ENCODE data around the gene KCNG4. TPM values are rescaled to one million over a fixed set of nuclear protein-coding genes. Genes with fewer than 3 reads are reported as not detected.

KCNG4 gene
- polyA plus RNA-seq, 2 donors = not detected

- H3K9me3 ChIP-seq (ENCODE audit: control insufficient read depth in 2 of 2, insufficient read depth in 1 of 2, low read depth in 1 of 2, low read length in 1 of 2) = no peaks in the 10 kb centered on the region
- H3K27ac ChIP-seq (ENCODE audit: low read depth in 2 of 2, low read length in 1 of 2) = no peak overlapping the region
- WGBS, 2 donors = 87 to 92% methylated on average over 11 of the region's 11 CpGs
- H3K4me3 ChIP-seq (ENCODE audit: low read depth in 1 of 2, low read length in 2 of 2) = no peak overlapping the region
- H3K27me3 ChIP-seq (ENCODE audit: control insufficient read depth in 1 of 2, insufficient read depth in 2 of 2, low read length in 2 of 2) = no peaks in the 10 kb centered on the region
- peaks cover 0 to 2% of the 10 kb centered on the region in 2 donors for H3K4me1 ChIP-seq (ENCODE audit: control insufficient read depth in 2 of 2, insufficient read depth in 2 of 2, low read length in 1 of 2)
- H3K36me3 ChIP-seq (ENCODE audit: control insufficient read depth in 2 of 2, insufficient read depth in 2 of 2, low read length in 1 of 2) = no peaks in the 10 kb centered on the region
Measured at GRCh38 chr16:84229471-84229870, 10.3 kb downstream of the KCNG4 start.

DNA sequence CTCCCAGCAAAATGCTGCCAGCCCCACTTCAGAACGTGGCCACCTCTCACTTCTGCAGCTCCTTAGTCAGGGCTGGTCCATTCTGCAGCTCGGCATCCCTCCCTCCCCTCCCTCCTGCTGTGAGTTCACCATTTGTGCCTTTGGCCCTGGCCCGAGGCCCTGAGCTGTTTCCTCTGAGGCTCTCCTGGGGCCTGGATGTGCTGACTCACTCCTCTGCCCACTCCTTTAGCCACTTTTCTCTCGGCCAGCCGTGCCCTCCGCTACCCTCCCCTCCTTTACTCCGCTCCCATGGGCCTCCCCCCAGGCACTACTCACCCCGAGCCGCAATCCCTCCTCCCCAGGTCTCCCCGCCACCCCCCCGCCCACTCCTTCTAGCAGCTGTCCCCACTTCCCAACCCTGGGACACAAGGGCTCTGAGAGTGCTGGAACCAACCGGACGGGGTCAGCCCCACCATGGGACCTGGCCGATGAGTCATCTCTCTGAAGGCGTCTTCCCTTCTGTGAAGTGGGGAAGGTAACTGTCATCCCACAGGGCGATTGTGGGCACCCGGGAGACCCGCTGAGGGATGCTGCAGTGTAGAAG, 11.5 kb downstream of the KCNG4 start:
- no peaks in the 10 kb centered on the region for H3K27me3 ChIP-seq (ENCODE audit: control insufficient read depth in 1 of 2, insufficient read depth in 2 of 2, low read length in 2 of 2)
- H3K4me3 ChIP-seq (ENCODE audit: low read depth in 1 of 2, low read length in 2 of 2) = no peak overlapping the region
- no peaks in the 10 kb centered on the region for H3K36me3 ChIP-seq (ENCODE audit: control insufficient read depth in 2 of 2, insufficient read depth in 2 of 2, low read length in 1 of 2)
- WGBS, 2 donors = 43 to 44% methylated on average over 18 of the region's 18 CpGs
- H3K27ac ChIP-seq (ENCODE audit: low read depth in 2 of 2, low read length in 1 of 2) = no peak overlapping the region
- peaks cover 0 to 2% of the 10 kb centered on the region in 2 donors for H3K4me1 ChIP-seq (ENCODE audit: control insufficient read depth in 2 of 2, insufficient read depth in 2 of 2, low read length in 1 of 2)
- H3K9me3 ChIP-seq (ENCODE audit: control insufficient read depth in 2 of 2, insufficient read depth in 1 of 2, low read depth in 1 of 2, low read length in 1 of 2) = no peaks in the 10 kb centered on the region

- no peaks in the 10 kb centered on the region for H3K36me3 ChIP-seq (ENCODE audit: control insufficient read depth in 2 of 2, insufficient read depth in 2 of 2, low read length in 1 of 2)
- H3K27ac ChIP-seq (ENCODE audit: low read depth in 2 of 2, low read length in 1 of 2) = no peak overlapping the region
- peaks cover 0 to 2% of the 10 kb centered on the region in 2 donors for H3K4me1 ChIP-seq (ENCODE audit: control insufficient read depth in 2 of 2, insufficient read depth in 2 of 2, low read length in 1 of 2)
- 91 to 93% methylated on average over 6 of the region's 6 CpGs for WGBS, 2 donors
- H3K9me3 ChIP-seq (ENCODE audit: control insufficient read depth in 2 of 2, insufficient read depth in 1 of 2, low read depth in 1 of 2, low read length in 1 of 2) = no peaks in the 10 kb centered on the region
- no peak overlapping the region for H3K4me3 ChIP-seq (ENCODE audit: low read depth in 1 of 2, low read length in 2 of 2)
- H3K27me3 ChIP-seq (ENCODE audit: control insufficient read depth in 1 of 2, insufficient read depth in 2 of 2, low read length in 2 of 2) = no peaks in the 10 kb centered on the region
Measured at GRCh38 chr16:84227548-84227947, 12.3 kb downstream of the KCNG4 start.

GRCh38 chr16:84226026-84226425, 13.8 kb downstream of the KCNG4 start:
- no peaks in the 10 kb centered on the region for H3K36me3 ChIP-seq (ENCODE audit: control insufficient read depth in 2 of 2, insufficient read depth in 2 of 2, low read length in 1 of 2)
- WGBS, 2 donors = 77% methylated on average over 7 to 8 of the region's 8 CpGs
- H3K4me3 ChIP-seq (ENCODE audit: low read depth in 1 of 2, low read length in 2 of 2) = no peak overlapping the region
- peaks cover 0 to 2% of the 10 kb centered on the region in 2 donors for H3K4me1 ChIP-seq (ENCODE audit: control insufficient read depth in 2 of 2, insufficient read depth in 2 of 2, low read length in 1 of 2)
- H3K9me3 ChIP-seq (ENCODE audit: control insufficient read depth in 2 of 2, insufficient read depth in 1 of 2, low read depth in 1 of 2, low read length in 1 of 2) = no peaks in the 10 kb centered on the region
- no peak overlapping the region for H3K27ac ChIP-seq (ENCODE audit: low read depth in 2 of 2, low read length in 1 of 2)
- H3K27me3 ChIP-seq (ENCODE audit: control insufficient read depth in 1 of 2, insufficient read depth in 2 of 2, low read length in 2 of 2) = no peaks in the 10 kb centered on the region

DNA sequence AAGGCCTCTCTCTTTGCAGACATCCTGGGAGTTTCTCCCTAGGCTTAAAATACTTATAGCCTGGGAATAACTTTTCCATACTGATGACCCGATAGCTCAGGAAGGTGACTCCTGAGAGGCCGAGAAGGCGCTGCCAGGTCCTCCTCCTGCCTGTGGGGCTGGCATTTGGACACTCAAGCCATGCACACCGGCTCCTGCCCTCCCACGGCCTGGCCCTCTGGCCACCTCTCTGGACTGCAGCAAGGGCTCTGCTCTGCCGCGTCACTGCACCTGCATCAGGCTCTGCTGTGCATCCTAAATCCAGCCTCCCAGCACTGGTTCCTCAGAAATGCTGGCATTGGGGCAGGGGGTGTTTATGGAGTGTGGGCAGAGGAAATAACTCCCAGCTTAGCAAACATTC, 14.2 kb downstream of the KCNG4 start:
- Histone ChIP-seq H3K27me3 (ENCODE audit: control insufficient read depth in 1 of 2, insufficient read depth in 2 of 2, low read length in 2 of 2) (no peaks in the 10 kb centered on the region), H3K27ac (ENCODE audit: low read depth in 2 of 2, low read length in 1 of 2) (no peak overlapping the region), H3K9me3 (ENCODE audit: control insufficient read depth in 2 of 2, insufficient read depth in 1 of 2, low read depth in 1 of 2, low read length in 1 of 2) (no peaks in the 10 kb centered on the region), H3K4me1 (ENCODE audit: control insufficient read depth in 2 of 2, insufficient read depth in 2 of 2, low read length in 1 of 2) (peaks cover 0 to 2% of the 10 kb centered on the region in 2 donors), H3K36me3 (ENCODE audit: control insufficient read depth in 2 of 2, insufficient read depth in 2 of 2, low read length in 1 of 2) (no peaks in the 10 kb centered on the region), H3K4me3 (ENCODE audit: low read depth in 1 of 2, low read length in 2 of 2) (no peak overlapping the region)
- 82 to 85% methylated on average over 7 of the region's 7 CpGs for WGBS, 2 donors

- no peak overlapping the region for H3K27ac ChIP-seq (ENCODE audit: low read depth in 2 of 2, low read length in 1 of 2)
- WGBS, 2 donors = 82 to 87% methylated on average over 3 of the region's 3 CpGs
- no peaks in the 10 kb centered on the region for H3K36me3 ChIP-seq (ENCODE audit: control insufficient read depth in 2 of 2, insufficient read depth in 2 of 2, low read length in 1 of 2)
- peaks cover 0 to 2% of the 10 kb centered on the region in 2 donors for H3K4me1 ChIP-seq (ENCODE audit: control insufficient read depth in 2 of 2, insufficient read depth in 2 of 2, low read length in 1 of 2)
- H3K27me3 ChIP-seq (ENCODE audit: control insufficient read depth in 1 of 2, insufficient read depth in 2 of 2, low read length in 2 of 2) = no peaks in the 10 kb centered on the region
- no peaks in the 10 kb centered on the region for H3K9me3 ChIP-seq (ENCODE audit: control insufficient read depth in 2 of 2, insufficient read depth in 1 of 2, low read depth in 1 of 2, low read length in 1 of 2)
- no peak overlapping the region for H3K4me3 ChIP-seq (ENCODE audit: low read depth in 1 of 2, low read length in 2 of 2)
Measured at GRCh38 chr16:84225126-84225525, 14.7 kb downstream of the KCNG4 start.

DNA sequence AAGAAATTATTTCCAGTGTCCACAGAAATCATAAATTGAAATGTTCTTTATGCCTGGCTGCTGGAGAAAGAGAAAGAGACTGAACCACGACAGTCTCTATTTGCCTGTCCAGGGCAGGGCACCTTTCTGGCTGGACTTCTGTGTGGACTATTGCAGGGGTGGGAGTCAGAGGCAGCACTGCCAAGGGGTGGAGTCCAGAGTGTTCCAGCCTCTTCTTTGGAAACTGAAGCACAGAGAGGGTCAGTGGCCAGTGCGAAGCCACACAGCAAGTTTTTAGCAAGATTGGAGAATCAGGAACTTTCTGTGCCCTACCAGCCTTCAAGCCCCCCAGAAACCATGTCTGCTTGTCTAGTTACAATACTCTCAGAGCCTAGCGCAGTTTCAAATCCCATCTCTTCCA, 15.3 kb downstream of the KCNG4 start:
- no peak overlapping the region for H3K4me3 ChIP-seq (ENCODE audit: low read depth in 1 of 2, low read length in 2 of 2)
- WGBS, 2 donors = 88 to 89% methylated on average over 3 of the region's 3 CpGs
- no peaks in the 10 kb centered on the region for H3K36me3 ChIP-seq (ENCODE audit: control insufficient read depth in 2 of 2, insufficient read depth in 2 of 2, low read length in 1 of 2)
- H3K27ac ChIP-seq (ENCODE audit: low read depth in 2 of 2, low read length in 1 of 2) = no peak overlapping the region
- H3K27me3 ChIP-seq (ENCODE audit: control insufficient read depth in 1 of 2, insufficient read depth in 2 of 2, low read length in 2 of 2) = no peaks in the 10 kb centered on the region
- H3K9me3 ChIP-seq (ENCODE audit: control insufficient read depth in 2 of 2, insufficient read depth in 1 of 2, low read depth in 1 of 2, low read length in 1 of 2) = no peaks in the 10 kb centered on the region
- H3K4me1 ChIP-seq (ENCODE audit: control insufficient read depth in 2 of 2, insufficient read depth in 2 of 2, low read length in 1 of 2) = peaks cover 0 to 2% of the 10 kb centered on the region in 2 donors

DNA sequence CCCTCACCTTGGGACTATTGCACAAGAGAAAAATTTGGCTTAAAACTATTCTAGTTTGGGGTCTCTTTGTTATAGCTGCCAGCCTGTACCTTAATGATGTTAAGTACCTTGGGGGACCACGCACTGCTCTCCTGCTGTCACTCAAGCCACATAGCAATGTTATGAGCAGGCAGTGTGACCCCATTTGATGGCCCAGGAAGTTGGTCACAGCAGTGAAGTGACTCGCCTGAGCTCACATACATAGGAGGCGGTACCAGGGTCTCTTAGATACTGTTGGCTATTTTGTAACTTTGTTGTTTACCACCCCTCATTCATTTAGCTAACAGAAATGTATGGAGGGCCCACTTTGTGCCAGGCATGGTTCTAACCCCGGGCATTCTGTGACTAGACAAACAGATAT, 16.4 kb downstream of the KCNG4 start:
- Histone ChIP-seq H3K36me3 (ENCODE audit: control insufficient read depth in 2 of 2, insufficient read depth in 2 of 2, low read length in 1 of 2) (no peaks in the 10 kb centered on the region), H3K4me3 (ENCODE audit: low read depth in 1 of 2, low read length in 2 of 2) (no peak overlapping the region), H3K27ac (ENCODE audit: low read depth in 2 of 2, low read length in 1 of 2) (no peak overlapping the region), H3K9me3 (ENCODE audit: control insufficient read depth in 2 of 2, insufficient read depth in 1 of 2, low read depth in 1 of 2, low read length in 1 of 2) (no peaks in the 10 kb centered on the region), H3K27me3 (ENCODE audit: control insufficient read depth in 1 of 2, insufficient read depth in 2 of 2, low read length in 2 of 2) (no peaks in the 10 kb centered on the region), H3K4me1 (ENCODE audit: control insufficient read depth in 2 of 2, insufficient read depth in 2 of 2, low read length in 1 of 2) (peaks cover 0 to 2% of the 10 kb centered on the region in 2 donors)
- 78 to 88% methylated on average over 4 of the region's 4 CpGs for WGBS, 2 donors

DNA sequence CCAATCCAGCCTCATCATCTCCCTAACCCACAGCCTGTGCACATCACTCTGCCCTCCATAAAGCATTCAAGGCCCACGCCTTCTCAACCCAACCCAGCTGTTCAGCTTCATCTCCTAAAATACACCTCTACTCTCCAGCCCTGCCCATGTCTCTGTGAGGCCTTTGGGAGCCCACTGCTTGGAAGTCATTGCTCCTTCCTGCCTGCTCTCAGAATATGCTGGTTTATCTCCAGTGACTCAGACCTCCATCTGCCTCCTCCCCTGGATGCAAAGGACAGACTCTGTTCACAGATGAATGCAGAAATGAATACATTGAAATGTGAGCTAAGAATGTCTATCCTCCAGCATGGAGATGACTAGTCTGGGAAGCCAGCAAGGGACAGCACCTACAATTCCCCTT, 19.0 kb downstream of the KCNG4 start:
- Histone ChIP-seq H3K27me3 (ENCODE audit: control insufficient read depth in 1 of 2, insufficient read depth in 2 of 2, low read length in 2 of 2) (no peaks in the 10 kb centered on the region), H3K27ac (ENCODE audit: low read depth in 2 of 2, low read length in 1 of 2) (no peak overlapping the region), H3K9me3 (ENCODE audit: control insufficient read depth in 2 of 2, insufficient read depth in 1 of 2, low read depth in 1 of 2, low read length in 1 of 2) (no peaks in the 10 kb centered on the region), H3K4me1 (ENCODE audit: control insufficient read depth in 2 of 2, insufficient read depth in 2 of 2, low read length in 1 of 2) (no peaks in the 10 kb centered on the region), H3K36me3 (ENCODE audit: control insufficient read depth in 2 of 2, insufficient read depth in 2 of 2, low read length in 1 of 2) (no peaks in the 10 kb centered on the region), H3K4me3 (ENCODE audit: low read depth in 1 of 2, low read length in 2 of 2) (no peak overlapping the region)
- WGBS, 2 donors = 93 to 94% methylated on average over 1 of the region's 1 CpG

DNA sequence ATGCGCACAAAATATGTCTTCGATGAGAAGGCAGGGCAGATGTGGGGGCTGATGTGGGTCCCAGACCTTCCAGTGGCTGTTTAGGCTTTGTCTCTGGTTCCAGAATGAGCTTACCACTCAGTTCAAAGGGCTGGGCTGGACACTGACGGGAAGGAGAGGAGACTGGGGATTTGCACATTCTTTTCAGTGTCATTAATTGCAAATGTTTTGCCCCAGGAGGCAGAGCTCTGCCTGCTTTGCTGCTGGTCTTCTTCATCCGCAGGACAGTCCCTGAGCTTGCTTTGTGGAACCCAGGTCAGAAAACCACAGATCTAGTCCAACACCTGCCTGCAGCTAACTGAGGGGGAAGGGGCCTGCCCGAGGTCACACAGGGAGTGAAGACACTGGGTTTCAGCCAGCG, 20.9 kb downstream of the KCNG4 start:
- Histone ChIP-seq H3K27me3 (ENCODE audit: control insufficient read depth in 1 of 2, insufficient read depth in 2 of 2, low read length in 2 of 2) (no peaks in the 10 kb centered on the region), H3K27ac (ENCODE audit: low read depth in 2 of 2, low read length in 1 of 2) (no peak overlapping the region), H3K36me3 (ENCODE audit: control insufficient read depth in 2 of 2, insufficient read depth in 2 of 2, low read length in 1 of 2) (no peaks in the 10 kb centered on the region), H3K4me1 (ENCODE audit: control insufficient read depth in 2 of 2, insufficient read depth in 2 of 2, low read length in 1 of 2) (no peaks in the 10 kb centered on the region), H3K9me3 (ENCODE audit: control insufficient read depth in 2 of 2, insufficient read depth in 1 of 2, low read depth in 1 of 2, low read length in 1 of 2) (no peaks in the 10 kb centered on the region), H3K4me3 (ENCODE audit: low read depth in 1 of 2, low read length in 2 of 2) (no peak overlapping the region)
- WGBS, 2 donors = 73 to 78% methylated on average over 6 of the region's 6 CpGs

Data from esophagus (tissue), 2 donors.